ENCODE data around the gene CSH1. TPM values are rescaled to one million over a fixed set of nuclear protein-coding genes. Genes with fewer than 3 reads are reported as not detected.
A peak's percentile ranks its signal among the peaks of the same experiment; 100 is the strongest.

CSH1 gene
- total RNA-seq, 1 experiment from 2014 or later, result not detected

DNA sequence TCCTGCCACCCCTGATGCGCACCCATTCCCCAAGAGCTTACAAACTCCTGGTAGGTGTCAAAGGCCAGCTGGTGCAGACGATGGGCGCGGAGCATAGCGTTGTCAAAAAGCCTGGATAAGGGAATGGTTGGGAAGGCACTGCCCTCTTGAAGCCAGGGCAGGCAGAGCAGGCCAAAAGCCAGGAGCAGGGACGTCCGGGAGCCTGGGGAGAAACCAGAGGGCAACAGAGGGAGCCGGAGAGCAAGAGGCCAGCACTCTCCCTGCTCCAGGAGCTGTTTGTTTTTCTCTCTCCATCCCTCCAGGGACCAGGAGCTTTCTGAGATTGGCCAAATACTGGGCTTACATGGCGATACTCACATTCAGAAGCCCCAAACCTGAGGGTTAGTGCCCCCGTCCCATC, 21.9 kb upstream of the CSH1 start:
- Histone ChIP-seq H3K23ac (ENCODE audit: insufficient read length, low read depth, low read length) (no peak overlapping the region), H4K20me1 (ENCODE audit: control insufficient read depth, insufficient read depth, insufficient read length) (no peaks in the 10 kb centered on the region), H4K91ac (ENCODE audit: insufficient read length, low read depth, low read length) (no peak overlapping the region), H3K56ac (ENCODE audit: insufficient read length, low read depth, low read length) (no peak overlapping the region), H3K18ac (ENCODE audit: insufficient read length, low read depth, low read length) (no peak overlapping the region), H3K27ac (ENCODE audit: insufficient read length, low read depth, low read length) (no peak overlapping the region), H4K8ac (replicated peaks; ENCODE audit: insufficient read length, low read depth, low read length) (no peak overlapping the region), H3K9ac (ENCODE audit: extremely low read depth, insufficient read length, low read length) (no peak overlapping the region), H2BK20ac (ENCODE audit: low read depth, low read length, poor library complexity, severe bottlenecking) (no peak overlapping the region), H3K23me2 (ENCODE audit: insufficient read length, low read depth, low read length, poor library complexity, severe bottlenecking) (no peaks in the 10 kb centered on the region), H2BK120ac (ENCODE audit: low read depth, low read length, poor library complexity, severe bottlenecking) (no peak overlapping the region), H3K4ac (ENCODE audit: low read depth, low read length) (no peak overlapping the region), H3K27me3 (ENCODE audit: insufficient read depth, low read length) (no peaks in the 10 kb centered on the region), H3K9me3 (ENCODE audit: control insufficient read depth, low read depth, low read length) (no peaks in the 10 kb centered on the region), H3K79me1 (ENCODE audit: insufficient read depth, low read depth, low read length, poor library complexity, severe bottlenecking) (no peaks in the 10 kb centered on the region), H2AFZ (ENCODE audit: low read length) (no peak overlapping the region), H2BK12ac (ENCODE audit: insufficient read length, low read depth, low read length) (no peak overlapping the region), H3K14ac (ENCODE audit: insufficient read depth, low read length) (no peak overlapping the region), H3K4me2 (ENCODE audit: insufficient read depth, insufficient read length, low read length) (peak overlapping the region; percentile 41), H2BK5ac (ENCODE audit: insufficient read length, low read length) (no peak overlapping the region), H3K79me2 (ENCODE audit: insufficient read depth, low read length) (no peaks in the 10 kb centered on the region), H3T11ph (ENCODE audit: low read length) (no peak overlapping the region), H2AK5ac (ENCODE audit: insufficient read length, low read length) (no peak overlapping the region), H4K5ac (ENCODE audit: insufficient read length, low read depth, low read length) (no peak overlapping the region), H3K4me1 (ENCODE audit: insufficient read depth, low read length) (peaks cover 3% of the 10 kb centered on the region; the same call in 1 of the 2 replicates), H2BK15ac (ENCODE audit: low read depth, low read length) (no peak overlapping the region)
- TF ChIP-seq, protein P1, sequence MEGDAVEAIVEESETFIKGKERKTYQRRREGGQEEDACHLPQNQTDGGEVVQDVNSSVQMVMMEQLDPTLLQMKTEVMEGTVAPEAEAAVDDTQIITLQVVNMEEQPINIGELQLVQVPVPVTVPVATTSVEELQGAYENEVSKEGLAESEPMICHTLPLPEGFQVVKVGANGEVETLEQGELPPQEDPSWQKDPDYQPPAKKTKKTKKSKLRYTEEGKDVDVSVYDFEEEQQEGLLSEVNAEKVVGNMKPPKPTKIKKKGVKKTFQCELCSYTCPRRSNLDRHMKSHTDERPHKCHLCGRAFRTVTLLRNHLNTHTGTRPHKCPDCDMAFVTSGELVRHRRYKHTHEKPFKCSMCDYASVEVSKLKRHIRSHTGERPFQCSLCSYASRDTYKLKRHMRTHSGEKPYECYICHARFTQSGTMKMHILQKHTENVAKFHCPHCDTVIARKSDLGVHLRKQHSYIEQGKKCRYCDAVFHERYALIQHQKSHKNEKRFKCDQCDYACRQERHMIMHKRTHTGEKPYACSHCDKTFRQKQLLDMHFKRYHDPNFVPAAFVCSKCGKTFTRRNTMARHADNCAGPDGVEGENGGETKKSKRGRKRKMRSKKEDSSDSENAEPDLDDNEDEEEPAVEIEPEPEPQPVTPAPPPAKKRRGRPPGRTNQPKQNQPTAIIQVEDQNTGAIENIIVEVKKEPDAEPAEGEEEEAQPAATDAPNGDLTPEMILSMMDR (conservative IDR thresholded peaks at IDR 0.05), result peak; percentile 46
- no peaks in the 10 kb centered on the region for H3K36me3 Mint-ChIP-seq (ENCODE audit: insufficient read depth in 1 of 3, low read depth in 3 of 3)
- DNase-seq, result peak; percentile 92
- H3K9me3 Mint-ChIP-seq, result no peaks in the 10 kb centered on the region
- H3K4me3 Mint-ChIP-seq, result peak overlapping the region; percentile 32 to 44; a peak in 4 of 5 replicates
- peaks cover 19% of the 10 kb centered on the region for H3K27me3 Mint-ChIP-seq (ENCODE audit: low read depth)
- peaks cover 17 to 21% of the 10 kb centered on the region in 2 experiments for H3K4me1 Mint-ChIP-seq
- peak overlapping the region in 2 of 3 experiments; percentile 45 to 67; a peak in 2 of 7 replicates for H3K27ac Mint-ChIP-seq
- WGBS (ENCODE audit: extremely low coverage, insufficient read length, low lambda C conversion rate), result no CpG with 5 or more reads among the region's 10 CpGs
